ENCODE data around the gene GRID1.

Gene GRID1

GRCh38 chr10:86075512-86075911 is 291.1 kb downstream of the GRID1 start:
- POLR2A ChIA-PET, result no interaction called here
- CTCF ChIA-PET, result no interaction called here
- H3K36me3 ChIP-seq (ENCODE audit: control insufficient read depth in 2 of 2, insufficient read depth in 1 of 2, low read length in 2 of 2), result no peaks in the 10 kb centered on the region
- no peaks in the 10 kb centered on the region for H3K9me3 ChIP-seq (ENCODE audit: control insufficient read depth, insufficient read depth, low read depth, low read length)
- H3K27ac ChIP-seq (ENCODE audit: extremely low read depth, low read depth, low read length), result no peak overlapping the region
- no peak overlapping the region for H3K4me3 ChIP-seq (ENCODE audit: low read depth, low read length)
- H3K4me1 ChIP-seq (ENCODE audit: control insufficient read depth, insufficient read depth, low read length), result no peaks in the 10 kb centered on the region
- TF ChIP-seq ZNF112 (tag by site-specific recombination; IDR thresholded peaks at IDR 0.05) (no peak), PATZ1 (tag by site-specific recombination; IDR thresholded peaks at IDR 0.05) (no peak), ZNF2 (tag by site-specific recombination; IDR thresholded peaks at IDR 0.05) (no peak), ZBTB6 (tag by site-specific recombination; IDR thresholded peaks at IDR 0.05) (no peak), MEIS1 (CRISPR knock-in tag; IDR thresholded peaks at IDR 0.05; ENCODE audit: borderline replicate concordance) (no peak), ZNF544 (tag by site-specific recombination; IDR thresholded peaks at IDR 0.05) (no peak), TSHZ1 (tag by site-specific recombination; IDR thresholded peaks at IDR 0.05; ENCODE audit: borderline replicate concordance) (no peak), PRDM4 (tag by site-specific recombination; IDR thresholded peaks at IDR 0.05) (no peak), PRDM10 (tag by site-specific recombination; IDR thresholded peaks at IDR 0.05) (no peak), ZBTB10 (tag by site-specific recombination; IDR thresholded peaks at IDR 0.05) (no peak), ZNF366 (tag by site-specific recombination; conservative IDR thresholded peaks at IDR 0.05) (no peak), ZNF280C (tag by site-specific recombination; IDR thresholded peaks at IDR 0.05) (no peak)
